GM21526 (cell line): Measurements from ENCODE around the gene RABL3.
"Not testable (repeated sequence)": the region's sequence is repeated elsewhere in the genome, so short reads cannot be mapped to it uniquely, and the experiment has no call there.

Source experiments
- ATAC-seq: cut with Tn5 transposase; IDR thresholded peaks from one replicate; pipeline ENCODE4 v1.9.1; 2021; ENCODE audit warnings: moderate library complexity; ENCODE audit not compliant: unreplicated experiment, low FRiP score

RABL3 gene

GRCh38 chr3:120649830-120650233, 92.5 kb downstream of the RABL3 start:
- ATAC-seq, result no peak

GRCh38 chr3:120648290-120648689, 94.0 kb downstream of the RABL3 start:
- no peak for ATAC-seq

DNA sequence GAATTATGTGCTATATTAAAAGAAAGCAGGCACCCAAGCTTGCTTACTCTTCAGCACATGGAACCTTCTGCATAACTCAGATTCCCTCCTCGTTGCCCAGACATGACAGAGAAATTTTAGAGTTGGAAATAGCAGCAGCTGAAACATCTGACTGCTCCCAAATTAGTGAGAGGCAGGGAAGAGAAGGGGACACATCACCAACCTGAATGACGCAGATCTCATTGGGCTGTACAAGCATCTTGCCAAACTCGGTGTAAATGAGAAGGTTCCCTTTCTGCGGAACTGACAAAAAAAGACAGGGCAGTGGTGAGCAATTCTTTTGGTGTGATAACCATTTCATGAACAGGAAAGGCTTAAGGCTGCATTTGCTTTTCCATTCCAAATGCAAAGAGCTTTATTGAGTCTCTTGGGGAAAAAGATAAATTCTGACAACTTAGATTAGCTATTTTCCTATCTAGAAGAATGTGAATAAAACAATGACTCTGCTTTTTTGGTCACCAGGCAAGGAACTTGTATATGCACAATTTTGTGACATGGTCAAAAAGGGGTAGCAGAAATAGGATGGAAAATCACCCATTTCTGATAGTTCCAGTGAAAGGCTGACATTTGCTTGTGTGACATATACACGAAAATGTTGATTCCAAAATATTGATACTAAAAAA, 95.4 kb downstream of the RABL3 start:
- ATAC-seq, result no peak

- no peak for ATAC-seq
These were observed 97.1 kb downstream of the RABL3 start for GRCh38 chr3:120645083-120645845.

- no peak for ATAC-seq
These were observed 99.9 kb downstream of the RABL3 start for GRCh38 chr3:120642368-120642948.

DNA sequence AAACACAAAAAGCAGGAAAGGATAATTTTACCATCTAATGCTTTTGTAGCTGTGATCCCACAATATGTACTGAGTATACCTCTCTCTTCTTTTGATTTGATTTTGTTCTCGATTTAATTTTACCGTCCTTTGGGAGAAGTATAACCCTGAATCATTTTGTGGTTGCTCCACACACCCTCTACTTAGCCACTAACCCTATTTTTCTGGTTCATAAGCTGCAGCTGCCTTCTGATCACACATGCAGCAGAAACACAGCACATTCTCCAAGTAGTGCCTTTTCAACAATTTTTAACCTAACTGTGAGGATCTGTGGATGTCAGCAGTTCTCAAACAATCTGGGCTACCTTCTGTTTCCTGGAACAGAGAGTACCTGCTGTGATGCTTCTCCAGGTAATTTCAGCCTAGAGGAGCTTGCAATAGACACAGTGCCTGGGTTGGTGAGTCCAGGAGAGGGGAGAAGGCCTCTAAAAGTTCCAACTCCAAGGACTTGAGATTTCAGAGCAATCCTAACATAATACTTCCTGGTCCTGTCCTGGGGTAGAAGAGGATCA, 100.5 kb downstream of the RABL3 start:
- ATAC-seq, result no peak

DNA sequence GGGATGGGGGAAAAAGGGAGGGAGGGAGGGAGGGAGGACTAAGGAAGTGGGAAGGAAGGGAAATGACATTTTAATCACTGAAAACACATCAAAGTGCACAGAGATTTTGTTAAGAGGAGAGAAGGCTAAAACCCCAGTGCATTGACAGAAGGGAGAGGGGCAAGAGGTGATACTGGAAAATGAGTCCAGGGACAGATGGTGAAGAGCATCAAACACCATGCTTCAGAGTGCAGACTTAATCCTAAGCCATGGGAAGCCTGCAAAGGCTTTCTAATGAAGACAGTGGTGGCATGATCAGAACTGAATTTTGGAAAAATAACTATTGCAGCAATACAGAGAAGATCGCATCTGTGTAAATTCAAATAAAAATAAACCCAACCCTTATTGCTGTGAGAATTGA, 102.1 kb downstream of the RABL3 start:
- ATAC-seq, result no peak

DNA sequence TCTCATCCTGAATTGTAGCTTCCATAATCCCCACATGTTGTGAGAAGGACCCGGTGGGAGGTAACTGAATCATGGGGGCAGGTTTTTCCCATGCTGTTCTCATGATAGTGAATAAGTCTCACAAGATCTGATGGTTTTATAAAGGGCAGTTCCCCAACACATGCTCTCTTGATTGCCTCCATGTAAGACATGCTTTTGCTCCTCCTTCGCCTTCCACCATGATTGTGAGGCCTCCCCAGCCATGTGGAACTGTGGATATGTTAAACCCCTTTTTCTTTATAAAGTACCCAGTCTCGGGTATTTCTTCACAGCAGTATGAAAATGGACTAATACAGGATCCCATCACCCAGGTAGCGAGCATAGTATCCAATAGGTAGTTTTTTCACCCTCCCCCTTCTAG, 103.5 kb downstream of the RABL3 start:
- ATAC-seq, result not testable (repeated sequence)

DNA sequence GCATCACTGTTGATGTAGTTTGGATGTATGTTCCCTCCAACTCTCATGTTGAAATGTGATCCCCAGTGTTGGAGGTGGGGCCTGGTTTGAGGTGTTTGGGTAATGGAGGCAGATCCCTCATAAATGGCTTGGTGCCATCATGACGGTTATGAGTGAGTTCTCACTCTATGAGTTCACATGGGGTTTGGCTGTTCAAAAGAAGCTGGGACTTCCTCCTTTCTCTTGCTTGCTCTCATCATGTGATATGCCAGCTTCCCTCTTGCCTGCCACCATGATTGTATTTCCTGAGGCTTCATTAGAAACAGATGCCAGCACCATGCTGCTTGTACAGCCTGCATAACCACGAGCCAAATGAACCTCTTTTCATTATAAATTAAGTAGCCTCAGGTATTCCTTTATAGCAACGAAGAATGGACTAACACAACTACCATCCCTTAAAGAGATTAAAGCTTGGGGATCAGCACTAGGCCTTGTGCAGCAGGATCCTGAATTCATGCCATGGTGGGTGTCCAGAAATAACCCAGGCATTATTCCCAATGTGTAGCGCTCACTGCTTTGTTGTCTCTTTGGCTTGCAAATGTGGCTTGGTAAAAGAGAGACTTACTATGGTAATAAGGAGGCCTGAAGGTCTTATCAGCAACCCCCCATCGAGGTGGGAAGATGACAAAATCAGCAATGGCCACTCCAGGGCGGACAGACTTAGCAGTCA, 104.3 kb downstream of the RABL3 start:
- ATAC-seq, result no peak

GRCh38 chr3:120636795-120637401, 105.4 kb downstream of the RABL3 start:
- no peak for ATAC-seq
